Erythroblast (primary cell): ENCODE measurements around the gene BAAT.

Experiments used
- GATA1 ChIP-seq: IDR thresholded peaks from 2 replicates; pipeline ENCODE4 v1.6.1; 2011; ENCODE audit warnings: low read depth, mild to moderate bottlenecking, control low read depth, low read length, moderate library complexity
- POLR2A ChIP-seq: IDR thresholded peaks from 2 replicates; pipeline ENCODE4 v1.6.1; 2011; ENCODE audit warnings: mild to moderate bottlenecking, low read length

- TF ChIP-seq POLR2A (no peak), GATA1 (no peak)
These were observed 60.5 kb downstream of the BAAT start for GRCh38 chr9:101324245-101324804.
